ENCODE measurements around the gene NRSN2.
"Not testable (repeated sequence)": the region's sequence is repeated elsewhere in the genome, so short reads cannot be mapped to it uniquely, and the experiment has no call there.

Gene NRSN2

GRCh38 chr20:361561-361960, 14.7 kb downstream of the NRSN2 start:
- no peak overlapping the region for H3K27ac Mint-ChIP-seq
- no peaks in the 10 kb centered on the region for H3K9me3 Mint-ChIP-seq (ENCODE audit: low read depth)
- H3K27me3 Mint-ChIP-seq = no peaks in the 10 kb centered on the region
- no peaks in the 10 kb centered on the region for H3K36me3 Mint-ChIP-seq
- H3K4me3 Mint-ChIP-seq = no peak overlapping the region
- peaks cover 23% of the 10 kb centered on the region for H3K4me1 Mint-ChIP-seq (ENCODE audit: low read depth)

GRCh38 chr20:362271-363254, 15.7 kb downstream of the NRSN2 start:
- H3K27me3 Mint-ChIP-seq = no peaks in the 10 kb centered on the region
- peaks cover 28% of the 10 kb centered on the region for H3K4me1 Mint-ChIP-seq (ENCODE audit: low read depth)
- H3K4me3 Mint-ChIP-seq = no peak overlapping the region
- peak overlapping the region; percentile 46 for H3K27ac Mint-ChIP-seq
- H3K36me3 Mint-ChIP-seq = no peaks in the 10 kb centered on the region
- no peaks in the 10 kb centered on the region for H3K9me3 Mint-ChIP-seq (ENCODE audit: low read depth)

- H3K4me3 Mint-ChIP-seq = no peak overlapping the region
- H3K36me3 Mint-ChIP-seq = no peaks in the 10 kb centered on the region
- H3K4me1 Mint-ChIP-seq (ENCODE audit: low read depth) = peaks cover 28% of the 10 kb centered on the region
- H3K27ac Mint-ChIP-seq = no peak overlapping the region
- H3K9me3 Mint-ChIP-seq (ENCODE audit: low read depth) = no peaks in the 10 kb centered on the region
- no peaks in the 10 kb centered on the region for H3K27me3 Mint-ChIP-seq
Measured at GRCh38 chr20:363319-364078, 16.6 kb downstream of the NRSN2 start.

- Mint-ChIP-seq H3K4me3 (no peak overlapping the region), H3K9me3 (ENCODE audit: low read depth) (no peaks in the 10 kb centered on the region), H3K27ac (no peak overlapping the region), H3K27me3 (no peaks in the 10 kb centered on the region), H3K36me3 (no peaks in the 10 kb centered on the region), H3K4me1 (ENCODE audit: low read depth) (peaks cover 28% of the 10 kb centered on the region)
Measured at GRCh38 chr20:364905-365794, 18.2 kb downstream of the NRSN2 start.

GRCh38 chr20:366041-366718, 19.3 kb downstream of the NRSN2 start:
- H3K27me3 Mint-ChIP-seq = no peaks in the 10 kb centered on the region
- no peak overlapping the region for H3K27ac Mint-ChIP-seq
- H3K36me3 Mint-ChIP-seq = no peaks in the 10 kb centered on the region
- H3K4me3 Mint-ChIP-seq = no peak overlapping the region
- no peaks in the 10 kb centered on the region for H3K9me3 Mint-ChIP-seq (ENCODE audit: low read depth)
- H3K4me1 Mint-ChIP-seq (ENCODE audit: low read depth) = peaks cover 28% of the 10 kb centered on the region

- H3K4me3 Mint-ChIP-seq = no peak overlapping the region
- H3K9me3 Mint-ChIP-seq (ENCODE audit: low read depth) = no peaks in the 10 kb centered on the region
- peaks cover 28% of the 10 kb centered on the region for H3K4me1 Mint-ChIP-seq (ENCODE audit: low read depth)
- H3K27me3 Mint-ChIP-seq = no peaks in the 10 kb centered on the region
- no peak overlapping the region for H3K27ac Mint-ChIP-seq
- no peaks in the 10 kb centered on the region for H3K36me3 Mint-ChIP-seq
Measured at GRCh38 chr20:366719-367485, 20.0 kb downstream of the NRSN2 start.

GRCh38 chr20:367486-367887, 20.6 kb downstream of the NRSN2 start:
- H3K9me3 Mint-ChIP-seq (ENCODE audit: low read depth) = no peaks in the 10 kb centered on the region
- H3K4me3 Mint-ChIP-seq = no peak overlapping the region
- peaks cover 26% of the 10 kb centered on the region for H3K4me1 Mint-ChIP-seq (ENCODE audit: low read depth)
- no peak overlapping the region for H3K27ac Mint-ChIP-seq
- no peaks in the 10 kb centered on the region for H3K27me3 Mint-ChIP-seq
- H3K36me3 Mint-ChIP-seq = no peaks in the 10 kb centered on the region

- H3K4me3 Mint-ChIP-seq = no peak overlapping the region
- peaks cover 23% of the 10 kb centered on the region for H3K4me1 Mint-ChIP-seq (ENCODE audit: low read depth)
- no peak overlapping the region for H3K27ac Mint-ChIP-seq
- H3K36me3 Mint-ChIP-seq = no peaks in the 10 kb centered on the region
- H3K27me3 Mint-ChIP-seq = no peaks in the 10 kb centered on the region
- no peaks in the 10 kb centered on the region for H3K9me3 Mint-ChIP-seq (ENCODE audit: low read depth)
Measured at GRCh38 chr20:368915-369314, 22.0 kb downstream of the NRSN2 start.

- Mint-ChIP-seq H3K36me3 (no peaks in the 10 kb centered on the region), H3K27me3 (no peaks in the 10 kb centered on the region), H3K4me3 (no peak overlapping the region), H3K9me3 (ENCODE audit: low read depth) (no peaks in the 10 kb centered on the region), H3K27ac (no peak overlapping the region), H3K4me1 (ENCODE audit: low read depth) (peaks cover 18% of the 10 kb centered on the region)
Measured at GRCh38 chr20:370151-370600, 23.3 kb downstream of the NRSN2 start.

- Mint-ChIP-seq H3K27me3 (no peaks in the 10 kb centered on the region), H3K4me1 (ENCODE audit: low read depth) (peaks cover 10% of the 10 kb centered on the region), H3K27ac (no peak overlapping the region), H3K9me3 (ENCODE audit: low read depth) (no peaks in the 10 kb centered on the region), H3K4me3 (no peak overlapping the region), H3K36me3 (no peaks in the 10 kb centered on the region)
Measured at GRCh38 chr20:370977-371754, 24.3 kb downstream of the NRSN2 start.

- Mint-ChIP-seq H3K27ac (no peak overlapping the region), H3K4me1 (ENCODE audit: low read depth) (peaks cover 6% of the 10 kb centered on the region), H3K4me3 (no peak overlapping the region), H3K9me3 (ENCODE audit: low read depth) (no peaks in the 10 kb centered on the region), H3K36me3 (no peaks in the 10 kb centered on the region), H3K27me3 (no peaks in the 10 kb centered on the region)
Measured at GRCh38 chr20:371755-372542, 25.0 kb downstream of the NRSN2 start.

- not testable (repeated sequence) for H3K27me3 Mint-ChIP-seq; H3K36me3 Mint-ChIP-seq; H3K9me3 Mint-ChIP-seq (ENCODE audit: low read depth); H3K4me3 Mint-ChIP-seq; H3K4me1 Mint-ChIP-seq (ENCODE audit: low read depth); H3K27ac Mint-ChIP-seq
Measured at GRCh38 chr20:372543-373082, 25.7 kb downstream of the NRSN2 start.
